Stimulated activated CD4-positive, alpha-beta T cell treated with anti-CD3 and anti-CD28 coated beads, Interleukin-12 subunit alpha, Interleukin-12 subunit beta, amount 100 ng/mL, for 48 hours (primary cell): ENCODE data around the gene ZNF396.

ENCODE experiments used
- DNase-seq, 3 donors: peaks; one replicate each; pipeline ENCODE4 v3.0.0-alpha.2; 2020; ENCODE audit warnings: low read depth in 2 of 3, low spot score in 1 of 3

The ZNF396 gene

GRCh38 chr18:35386600-35387100 lies 9.5 kb upstream of the ZNF396 start:
- DNase-seq = peak in 2 of 3 donors; percentile 38 to 60

- no peak for DNase-seq
Observed at GRCh38 chr18:35383136-35383535, 6.0 kb upstream of the ZNF396 start.

GRCh38 chr18:35379421-35379820 lies 2.3 kb upstream of the ZNF396 start:
- DNase-seq = no peak

- DNase-seq = no peak
Observed at GRCh38 chr18:35378574-35378896, 1.4 kb upstream of the ZNF396 start.

GRCh38 chr18:35377875-35378573 lies 887 bp upstream of the ZNF396 start:
- no peak for DNase-seq

GRCh38 chr18:35376393-35376741 lies 770 bp downstream of the ZNF396 start:
- no peak for DNase-seq

GRCh38 chr18:35374708-35375107 lies 2.4 kb downstream of the ZNF396 start:
- no peak for DNase-seq

GRCh38 chr18:35371412-35372195 lies 5.5 kb downstream of the ZNF396 start:
- no peak for DNase-seq

GRCh38 chr18:35369126-35369525 lies 8.0 kb downstream of the ZNF396 start:
- DNase-seq = no peak

- no peak for DNase-seq
Observed at GRCh38 chr18:35368595-35368994, 8.5 kb downstream of the ZNF396 start.

- DNase-seq = no peak
Observed at GRCh38 chr18:35362531-35362930, 14.6 kb downstream of the ZNF396 start.

GRCh38 chr18:35361570-35362321 lies 15.4 kb downstream of the ZNF396 start:
- no peak for DNase-seq

GRCh38 chr18:35355140-35355618 lies 22.0 kb downstream of the ZNF396 start:
- peak in 2 of 3 donors; percentile 26 to 40 for DNase-seq

- DNase-seq = no peak
Observed at GRCh38 chr18:35352778-35353177, 24.4 kb downstream of the ZNF396 start.

- DNase-seq = no peak
Observed at GRCh38 chr18:35352283-35352682, 24.9 kb downstream of the ZNF396 start.

GRCh38 chr18:35348001-35348400 lies 29.1 kb downstream of the ZNF396 start:
- no peak for DNase-seq

GRCh38 chr18:35345950-35346349 lies 31.2 kb downstream of the ZNF396 start:
- no peak for DNase-seq

- DNase-seq = no peak
Observed at GRCh38 chr18:35345460-35345921, 31.6 kb downstream of the ZNF396 start.

- no peak for DNase-seq
Observed at GRCh38 chr18:35344736-35345459, 32.2 kb downstream of the ZNF396 start.

GRCh38 chr18:35343936-35344735 lies 33.0 kb downstream of the ZNF396 start, which contains the start of gene ZNF24:
TSS of gene ZNF24 (minus strand) at chr18:35344420. CDS start at chr18:35340650, 3,770 bp downstream.
- peak; percentile 83 to 92 (median 85) for DNase-seq
